Measurements from ENCODE around the gene CLSTN2. TPM values are rescaled to one million over a fixed set of nuclear protein-coding genes. Genes with fewer than 3 reads are reported as not detected.

Gene CLSTN2
- total and polyA plus RNA-seq, 3 donors from 2014 or later: 3.1 to 5.7 (median 3.8) TPM

- no peak overlapping the region for H3K27ac ChIP-seq
- intact Hi-C loops (cut with DNase I; ENCODE audit: low total_unique reads): no loop called here
- H3K27me3 ChIP-seq: no peaks in the 10 kb centered on the region
- no peak for DNase-seq
- no peaks in the 10 kb centered on the region for H3K4me1 ChIP-seq
- H3K36me3 ChIP-seq (ENCODE audit: low read depth, missing control alignments): no peaks in the 10 kb centered on the region
- no peak overlapping the region for H3K4me3 ChIP-seq
- TF ChIP-seq, protein P1, sequence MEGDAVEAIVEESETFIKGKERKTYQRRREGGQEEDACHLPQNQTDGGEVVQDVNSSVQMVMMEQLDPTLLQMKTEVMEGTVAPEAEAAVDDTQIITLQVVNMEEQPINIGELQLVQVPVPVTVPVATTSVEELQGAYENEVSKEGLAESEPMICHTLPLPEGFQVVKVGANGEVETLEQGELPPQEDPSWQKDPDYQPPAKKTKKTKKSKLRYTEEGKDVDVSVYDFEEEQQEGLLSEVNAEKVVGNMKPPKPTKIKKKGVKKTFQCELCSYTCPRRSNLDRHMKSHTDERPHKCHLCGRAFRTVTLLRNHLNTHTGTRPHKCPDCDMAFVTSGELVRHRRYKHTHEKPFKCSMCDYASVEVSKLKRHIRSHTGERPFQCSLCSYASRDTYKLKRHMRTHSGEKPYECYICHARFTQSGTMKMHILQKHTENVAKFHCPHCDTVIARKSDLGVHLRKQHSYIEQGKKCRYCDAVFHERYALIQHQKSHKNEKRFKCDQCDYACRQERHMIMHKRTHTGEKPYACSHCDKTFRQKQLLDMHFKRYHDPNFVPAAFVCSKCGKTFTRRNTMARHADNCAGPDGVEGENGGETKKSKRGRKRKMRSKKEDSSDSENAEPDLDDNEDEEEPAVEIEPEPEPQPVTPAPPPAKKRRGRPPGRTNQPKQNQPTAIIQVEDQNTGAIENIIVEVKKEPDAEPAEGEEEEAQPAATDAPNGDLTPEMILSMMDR (IDR thresholded peaks at IDR 0.05): no peak
- no peak for TF ChIP-seq POLR2A (IDR thresholded peaks at IDR 0.05)
- H3K9me3 ChIP-seq: no peaks in the 10 kb centered on the region
- WGBS, 2 donors: 76 to 80% methylated on average over 6 to 9 of the region's 9 CpGs
Measured at GRCh38 chr3:140365872-140366697, 431.1 kb downstream of the CLSTN2 start.

DNA sequence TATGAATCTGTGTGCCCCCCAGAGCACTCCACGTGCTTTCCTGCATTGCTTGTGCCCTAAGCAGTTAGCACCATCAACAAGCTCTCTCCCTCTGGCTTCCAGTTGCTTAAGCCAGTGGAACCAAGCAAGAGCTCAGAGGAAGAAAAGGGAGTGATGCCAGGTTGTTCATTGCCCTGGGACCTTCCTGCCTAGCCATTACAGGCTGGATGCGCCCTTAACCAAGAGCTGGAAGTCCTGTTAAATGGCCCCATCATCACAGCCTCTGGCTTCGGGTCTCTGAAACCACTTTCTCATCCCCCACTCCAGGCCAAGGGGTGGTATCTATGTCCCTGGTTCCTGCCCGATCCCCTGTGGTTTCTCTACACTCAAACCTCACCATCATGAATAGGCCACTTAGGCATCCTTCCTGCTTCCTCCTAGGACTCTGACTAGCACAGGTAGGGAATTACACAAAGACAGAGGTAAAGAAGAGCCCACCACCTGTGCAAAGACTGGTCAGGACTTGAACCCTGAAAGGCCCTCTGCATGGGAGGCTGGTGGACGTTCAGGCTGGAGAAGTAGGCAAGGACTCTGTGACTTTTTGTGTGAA is 433.3 kb downstream of the CLSTN2 start:
- no peaks in the 10 kb centered on the region for H3K4me1 ChIP-seq

DNA sequence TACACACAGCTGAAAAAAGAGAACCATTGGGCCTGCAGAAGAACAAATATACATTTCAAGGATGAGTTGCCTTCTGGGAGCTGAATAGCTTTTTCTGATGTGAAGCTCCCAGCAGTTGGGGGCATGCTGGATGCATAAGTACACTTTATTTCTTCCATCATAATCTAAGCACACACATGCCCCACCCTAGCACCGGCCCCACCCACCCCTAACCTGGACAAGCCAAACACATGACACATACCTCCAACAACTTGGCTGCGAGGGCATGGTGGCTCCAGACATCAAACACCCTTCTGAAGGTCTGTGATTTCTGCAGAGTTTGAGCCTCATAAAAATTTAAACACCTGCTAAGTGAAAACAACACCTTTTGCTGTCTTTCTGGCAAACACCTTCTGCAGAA is 435.7 kb downstream of the CLSTN2 start:
- Histone ChIP-seq H3K36me3 (ENCODE audit: low read depth, missing control alignments) (no peaks in the 10 kb centered on the region), H3K27ac (no peak overlapping the region), H3K4me3 (no peak overlapping the region), H3K9me3 (no peaks in the 10 kb centered on the region), H3K27me3 (no peaks in the 10 kb centered on the region), H3K4me1 (no peaks in the 10 kb centered on the region)
- WGBS, 2 donors: 46 to 50% methylated on average over 2 of the region's 2 CpGs
- no peak for DNase-seq
- TF ChIP-seq POLR2A (IDR thresholded peaks at IDR 0.05): no peak
- TF ChIP-seq, protein P1 (IDR thresholded peaks at IDR 0.05): no peak
- intact Hi-C loops (cut with DNase I; ENCODE audit: low total_unique reads): no loop called here

More for the DNA sequence above, 433.3 kb downstream of the CLSTN2 start:
- DNase-seq: no peak
- no peak for TF ChIP-seq POLR2A (IDR thresholded peaks at IDR 0.05)
- TF ChIP-seq, protein P1 (IDR thresholded peaks at IDR 0.05): no peak
- no peaks in the 10 kb centered on the region for H3K9me3 ChIP-seq
- H3K27ac ChIP-seq: no peak overlapping the region
- no peak overlapping the region for H3K4me3 ChIP-seq
- H3K36me3 ChIP-seq (ENCODE audit: low read depth, missing control alignments): no peaks in the 10 kb centered on the region
- WGBS, 2 donors: 87 to 94% methylated on average over 5 of the region's 5 CpGs
- no peaks in the 10 kb centered on the region for H3K27me3 ChIP-seq
- intact Hi-C loops (cut with DNase I; ENCODE audit: low total_unique reads): no loop called here

GRCh38 chr3:140373234-140373633 is 438.2 kb downstream of the CLSTN2 start:
- H3K36me3 ChIP-seq (ENCODE audit: low read depth, missing control alignments): no peaks in the 10 kb centered on the region
- intact Hi-C loops (cut with DNase I; ENCODE audit: low total_unique reads): no loop called here
- H3K4me1 ChIP-seq: no peaks in the 10 kb centered on the region
- H3K4me3 ChIP-seq: no peak overlapping the region
- no peak for TF ChIP-seq POLR2A (IDR thresholded peaks at IDR 0.05)
- TF ChIP-seq, protein P1 (IDR thresholded peaks at IDR 0.05): no peak
- DNase-seq: no peak
- no peak overlapping the region for H3K27ac ChIP-seq
- 82 to 96% methylated on average over 1 of the region's 1 CpG for WGBS, 2 donors
- H3K27me3 ChIP-seq: no peaks in the 10 kb centered on the region
- no peaks in the 10 kb centered on the region for H3K9me3 ChIP-seq
